Stimulated activated CD4-positive, alpha-beta T cell treated with anti-CD3 and anti-CD28 coated beads, Interleukin-2, amount 100 ng/mL, for 24 hours (primary cell): Measurements from ENCODE around the gene GH2.
A peak's percentile ranks its signal among the peaks of the same experiment; 100 is the strongest.
"Not testable (repeated sequence)": the region's sequence is repeated elsewhere in the genome, so short reads cannot be mapped to it uniquely, and the experiment has no call there.

Experiments
- DNase-seq, 2 donors: peaks; one replicate each; pipeline ENCODE4 v3.0.0-alpha.2; 2020

The GH2 gene

GRCh38 chr17:63881935-63882601 is at the start of gene GH2:
Gene GH2 (minus strand): TSS chr17:63881944. CDS start chr17:63881801, 143 bp downstream.
- DNase-seq: peak; percentile 65 to 70

GRCh38 chr17:63930951-63931575 is 49.3 kb upstream of the GH2 start:
- peak; percentile 60 to 75 for DNase-seq

- DNase-seq: no peak
Measured at GRCh38 chr17:63929860-63930766, 48.4 kb upstream of the GH2 start.

- no peak for DNase-seq
Measured at GRCh38 chr17:63928966-63929695, 47.4 kb upstream of the GH2 start.

- no peak for DNase-seq
Measured at GRCh38 chr17:63928172-63928666, 46.5 kb upstream of the GH2 start.

- no peak for DNase-seq
Measured at GRCh38 chr17:63927464-63928171, 45.9 kb upstream of the GH2 start.

GRCh38 chr17:63926164-63926563 is 44.4 kb upstream of the GH2 start:
- DNase-seq: no peak

GRCh38 chr17:63925615-63926014 is 43.9 kb upstream of the GH2 start:
- no peak for DNase-seq

- DNase-seq: not testable (repeated sequence)
Measured at GRCh38 chr17:63922402-63922801, 40.7 kb upstream of the GH2 start.

GRCh38 chr17:63920779-63921178 is 39.0 kb upstream of the GH2 start:
- DNase-seq: not testable (repeated sequence)

GRCh38 chr17:63920050-63920449 is 38.3 kb upstream of the GH2 start:
- DNase-seq: not testable (repeated sequence)

GRCh38 chr17:63919311-63919723 is 37.6 kb upstream of the GH2 start:
- DNase-seq: peak; percentile 71 to 79

GRCh38 chr17:63918789-63919305 is 37.1 kb upstream of the GH2 start, which contains the start of gene GH1:
Gene GH1 (minus strand): TSS chr17:63918839. CDS start chr17:63918776, 63 bp downstream.
- not testable (repeated sequence) for DNase-seq

GRCh38 chr17:63918305-63918704 is 36.6 kb upstream of the GH2 start:
- no peak for DNase-seq

GRCh38 chr17:63917646-63918045 is 35.9 kb upstream of the GH2 start:
- DNase-seq: no peak

- DNase-seq: not testable (repeated sequence)
Measured at GRCh38 chr17:63917206-63917605, 35.5 kb upstream of the GH2 start.

- DNase-seq: no peak
Measured at GRCh38 chr17:63916566-63917185, 34.9 kb upstream of the GH2 start.

GRCh38 chr17:63915753-63916152 is 34.0 kb upstream of the GH2 start:
- DNase-seq: not testable (repeated sequence)

- no peak for DNase-seq
Measured at GRCh38 chr17:63914471-63914870, 32.7 kb upstream of the GH2 start.

GRCh38 chr17:63911657-63912100 is 29.9 kb upstream of the GH2 start:
- peak; percentile 73 to 77 for DNase-seq
